Esophagus muscularis mucosa (tissue), 4 donors: ENCODE data around the gene PTCHD1. TPM values are rescaled to one million over a fixed set of nuclear protein-coding genes. Genes with fewer than 3 reads are reported as not detected.

Source experiments
- DNase-seq: peaks from one replicate; pipeline ENCODE4 v3.0.0-alpha.2; 2017; ENCODE audit errors: extremely low spot score
- H3K27ac ChIP-seq, 4 donors: fragments of 200-600 bp; sonication (generic); replicated peaks in 1 of 4; 1 replicate in 3 of 4; 2 replicates in 1 of 4; pipeline ENCODE4 v1.5.1; 2016 to 2019; ENCODE audit warnings: mild to moderate bottlenecking in 1 of 4
- H3K27me3 ChIP-seq, 4 donors: fragments of 200-600 bp; sonication (generic); one replicate each; pipeline versions ENCODE4 v1.5.1 to v1.6.0; 2016 to 2019
- H3K36me3 ChIP-seq, 4 donors: fragments of 200-600 bp; sonication (generic); one replicate each; pipeline ENCODE4 v1.5.1; 2016 to 2019
- H3K4me1 ChIP-seq, 4 donors: fragments of 200-600 bp; sonication (generic); one replicate each; pipeline ENCODE4 v1.5.1; 2016 to 2019
- H3K4me3 ChIP-seq, 4 donors: fragments of 200-600 bp; sonication (generic); 1 replicate in 2 of 4; 2 replicates in 2 of 4; pipeline ENCODE4 v1.5.1; 2016 to 2019; ENCODE audit warnings: mild to moderate bottlenecking in 4 of 4, moderate library complexity in 1 of 4
- H3K9me3 ChIP-seq, 4 donors: fragments of 200-600 bp; sonication (generic); 1 replicate in 3 of 4; 2 replicates in 1 of 4; pipeline ENCODE4 v1.5.1; 2016 to 2019
- CTCF ChIP-seq, 3 experiments: fragments of 200-600 bp in 2 of 3; fragments of 450-650 bp in 1 of 3; sonication (generic) in 2 of 3; IDR thresholded peaks; one replicate each; pipeline ENCODE4 v1.5.1; 2017 to 2019; ENCODE audit warnings: antibody characterized with exemption in 3 of 3, mild to moderate bottlenecking in 2 of 3, moderate library complexity in 1 of 3
- EP300 ChIP-seq: sonication (generic); formaldehyde crosslinking; IDR thresholded peaks from one replicate; pipeline ENCODE4 v1.6.1; 2017; ENCODE audit warnings: antibody characterized with exemption
- POLR2A ChIP-seq: fragments of 450-650 bp; IDR thresholded peaks from one replicate; pipeline ENCODE4 v1.6.1; 2017; ENCODE audit warnings: antibody characterized with exemption, moderate library complexity, mild to moderate bottlenecking, low read depth
- POLR2AphosphoS5 ChIP-seq, 2 donors: sonication (generic); formaldehyde crosslinking; IDR thresholded peaks; one replicate each; pipeline ENCODE4 v1.6.1; 2017; ENCODE audit warnings: antibody characterized with exemption in 2 of 2
- whole genome bisulfite sequencing: methylation state at CpG from one replicate; pipeline ENCODE4 v1.1.5; 2018; 5-methylcytosine and 5-hydroxymethylcytosine counted together
- intact Hi-C: fragments of 100-400 bp; cut with DNase I; formaldehyde crosslinking; loops from one replicate; pipeline ENCODE4 v1.15.1; 2023
- total RNA-seq, 4 donors: library from RNA; depleted of rRNA; stranded (reverse); fragments of >200 nt; gene quantifications; one replicate each; pipeline versions ENCODE4 v1.1.0 to v1.2.1, GENCODE V29; 2016

PTCHD1 gene
- total RNA-seq, 4 donors from 2014 or later = 5.8 to 9.1 (median 8.0) TPM

GRCh38 chrX:23382572-23382971 lies 47.9 kb downstream of the PTCHD1 start:
- no peak for TF ChIP-seq CTCF (IDR thresholded peaks at IDR 0.05)
- no peak for TF ChIP-seq EP300
- no peak for TF ChIP-seq POLR2AphosphoS5 (IDR thresholded peaks at IDR 0.05)
- TF ChIP-seq POLR2A = no peak
- WGBS = 69% methylated on average over 5 of the region's 5 CpGs
- intact Hi-C loops = no loop called here
- Histone ChIP-seq H3K9me3 (no peaks in the 10 kb centered on the region), H3K4me3 (no peak overlapping the region), H3K4me1 (peaks cover 0 to 47% (median 16%) of the 10 kb centered on the region in 4 donors), H3K27ac (peak overlapping the region in 2 of 4 donors; percentile 15 to 18), H3K27me3 (no peaks in the 10 kb centered on the region), H3K36me3 (no peaks in the 10 kb centered on the region)
- DNase-seq = no peak

GRCh38 chrX:23383411-23383810 lies 48.8 kb downstream of the PTCHD1 start:
- 54% methylated on average over 2 of the region's 2 CpGs for WGBS
- H3K4me3 ChIP-seq = no peak overlapping the region
- H3K27me3 ChIP-seq = no peaks in the 10 kb centered on the region
- peaks cover 0 to 47% (median 16%) of the 10 kb centered on the region in 4 donors for H3K4me1 ChIP-seq
- TF ChIP-seq CTCF (IDR thresholded peaks at IDR 0.05) (no peak), POLR2A (no peak), EP300 (no peak), POLR2AphosphoS5 (IDR thresholded peaks at IDR 0.05) (no peak)
- H3K9me3 ChIP-seq = no peaks in the 10 kb centered on the region
- peak overlapping the region in 3 of 4 donors; percentile 4 to 18 (median 15) for H3K27ac ChIP-seq
- H3K36me3 ChIP-seq = no peaks in the 10 kb centered on the region
- no peak for DNase-seq
- intact Hi-C loops = no loop called here

- no peaks in the 10 kb centered on the region for H3K36me3 ChIP-seq
- intact Hi-C loops = no loop called here
- H3K9me3 ChIP-seq = no peaks in the 10 kb centered on the region
- 56% methylated on average over 3 of the region's 3 CpGs for WGBS
- no peak overlapping the region for H3K27ac ChIP-seq
- no peaks in the 10 kb centered on the region for H3K27me3 ChIP-seq
- no peak for TF ChIP-seq EP300
- H3K4me3 ChIP-seq = no peak overlapping the region
- DNase-seq = no peak
- peaks cover 0 to 47% (median 16%) of the 10 kb centered on the region in 4 donors for H3K4me1 ChIP-seq
Observed at GRCh38 chrX:23385242-23385641, 50.6 kb downstream of the PTCHD1 start.

- TF ChIP-seq CTCF (IDR thresholded peaks at IDR 0.05) = no peak
- no peak for TF ChIP-seq POLR2A
- no peak for TF ChIP-seq EP300
- TF ChIP-seq POLR2AphosphoS5 (IDR thresholded peaks at IDR 0.05) = no peak
- intact Hi-C loops = no loop called here
- Histone ChIP-seq H3K27me3 (no peaks in the 10 kb centered on the region), H3K9me3 (no peaks in the 10 kb centered on the region), H3K36me3 (no peaks in the 10 kb centered on the region), H3K4me1 (peaks cover 0 to 47% (median 16%) of the 10 kb centered on the region in 4 donors), H3K4me3 (no peak overlapping the region), H3K27ac (no peak overlapping the region)
- no peak for DNase-seq
Observed at GRCh38 chrX:23386260-23386659, 51.6 kb downstream of the PTCHD1 start.

- intact Hi-C loops = no loop called here
- no peaks in the 10 kb centered on the region for H3K9me3 ChIP-seq
- H3K27me3 ChIP-seq = no peaks in the 10 kb centered on the region
- TF ChIP-seq CTCF (IDR thresholded peaks at IDR 0.05) (no peak), EP300 (no peak), POLR2AphosphoS5 (IDR thresholded peaks at IDR 0.05) (no peak), POLR2A (no peak)
- no peak for DNase-seq
- 52% methylated on average over 5 of the region's 5 CpGs for WGBS
- no peaks in the 10 kb centered on the region for H3K36me3 ChIP-seq
- no peak overlapping the region for H3K4me3 ChIP-seq
- peaks cover 0 to 47% (median 16%) of the 10 kb centered on the region in 4 donors for H3K4me1 ChIP-seq
- no peak overlapping the region for H3K27ac ChIP-seq
Observed at GRCh38 chrX:23386726-23387125, 52.1 kb downstream of the PTCHD1 start.
